ENCODE results near the gene PRAMEF12. TPM values are rescaled to one million over a fixed set of nuclear protein-coding genes. Genes with fewer than 3 reads are reported as not detected.
"Not testable (repeated sequence)": the region's sequence is repeated elsewhere in the genome, so short reads cannot be mapped to it uniquely, and the experiment has no call there.

PRAMEF12 gene
- total RNA-seq, 2 donors from 2014 or later = not detected

DNA sequence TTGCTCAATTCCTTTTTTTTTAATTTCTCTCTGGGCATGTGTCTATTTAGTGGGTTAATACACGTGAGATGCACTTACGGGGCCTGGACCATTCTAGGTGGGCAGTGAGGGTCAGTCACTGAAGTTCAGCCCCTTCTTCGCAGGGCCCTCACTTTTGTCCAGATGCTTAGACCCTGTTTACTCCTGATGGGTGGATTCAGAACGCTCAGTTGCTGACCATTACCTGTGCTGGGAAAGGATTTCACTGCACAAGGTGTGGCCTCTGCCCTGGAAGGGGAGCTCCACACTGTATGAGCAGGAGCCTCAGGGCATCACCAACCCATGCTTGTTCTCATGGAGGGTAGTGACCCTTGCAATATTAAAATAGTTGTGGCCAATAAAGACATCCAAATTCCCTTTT, 4.5 kb downstream of the PRAMEF12 start:
- H3K27me3 ChIP-seq (ENCODE audit: control insufficient read depth, insufficient read depth, low read length, poor library complexity, severe bottlenecking) = no peaks in the 10 kb centered on the region
- Mint-ChIP-seq H3K27ac (no peak overlapping the region), H3K36me3 (ENCODE audit: low read depth) (no peaks in the 10 kb centered on the region), H3K4me3 (no peak overlapping the region), H3K4me1 (no peaks in the 10 kb centered on the region), H3K27me3 (ENCODE audit: insufficient read depth) (peaks cover 7% of the 10 kb centered on the region), H3K9me3 (peaks cover 1% of the 10 kb centered on the region)
- no peak overlapping the region for H3K4me3 ChIP-seq (ENCODE audit: low read length)
- no peaks in the 10 kb centered on the region for H3K4me1 ChIP-seq (ENCODE audit: control insufficient read depth, insufficient read depth, low read length)
- H3K9me3 ChIP-seq (ENCODE audit: control insufficient read depth, low read length) = no peaks in the 10 kb centered on the region
- no peak overlapping the region for H3K27ac ChIP-seq (ENCODE audit: low read depth, low read length)
- no peaks in the 10 kb centered on the region for H3K36me3 ChIP-seq (ENCODE audit: control insufficient read depth, insufficient read depth, low read length)
- H3K9ac ChIP-seq (ENCODE audit: extremely low read depth, low read length, poor library complexity, severe bottlenecking) = no peak overlapping the region
- 86 to 100% methylated on average over 4 of the region's 4 CpGs for WGBS, 2 experiments (ENCODE audit: insufficient coverage in 1 of 2, insufficient read length in 1 of 2)
- DNase-seq = no peak
- no peak for TF ChIP-seq CTCF (conservative IDR thresholded peaks at IDR 0.05)

DNA sequence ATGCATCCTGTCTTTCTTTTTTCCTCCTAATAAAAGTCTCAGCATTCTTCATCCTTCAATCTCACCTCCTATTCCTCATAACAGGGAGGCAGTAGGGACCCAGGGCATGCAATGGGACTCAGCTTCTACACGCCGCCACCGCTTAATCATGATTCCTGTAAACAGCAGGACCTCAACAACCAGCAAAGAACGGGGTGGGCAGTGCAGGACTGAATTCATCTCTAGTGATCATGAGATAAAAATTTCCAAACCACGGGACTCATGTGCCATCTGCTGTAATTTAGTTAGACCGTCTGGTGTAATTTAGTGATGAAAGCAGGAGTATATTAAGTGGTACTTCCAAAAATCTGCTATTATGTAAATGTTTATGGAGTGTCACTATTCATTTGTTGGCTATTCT, 5.4 kb downstream of the PRAMEF12 start:
- H3K36me3 Mint-ChIP-seq (ENCODE audit: low read depth) = no peaks in the 10 kb centered on the region
- DNase-seq = peak; percentile 6
- 88 to 93% methylated on average over 5 to 6 of the region's 6 CpGs for WGBS, 2 experiments (ENCODE audit: insufficient coverage in 1 of 2, insufficient read length in 1 of 2)
- no peak for TF ChIP-seq CTCF (conservative IDR thresholded peaks at IDR 0.05)
- H3K27me3 Mint-ChIP-seq (ENCODE audit: insufficient read depth) = peaks cover 7% of the 10 kb centered on the region
- H3K9me3 Mint-ChIP-seq = peaks cover 7% of the 10 kb centered on the region
- no peak overlapping the region for H3K9ac ChIP-seq (ENCODE audit: extremely low read depth, low read length, poor library complexity, severe bottlenecking)
- H3K4me1 ChIP-seq (ENCODE audit: control insufficient read depth, insufficient read depth, low read length) = no peaks in the 10 kb centered on the region
- H3K27me3 ChIP-seq (ENCODE audit: control insufficient read depth, insufficient read depth, low read length, poor library complexity, severe bottlenecking) = no peaks in the 10 kb centered on the region
- no peak overlapping the region for H3K27ac Mint-ChIP-seq
- no peak overlapping the region for H3K4me3 ChIP-seq (ENCODE audit: low read length)
- H3K4me3 Mint-ChIP-seq = no peak overlapping the region
- no peaks in the 10 kb centered on the region for H3K9me3 ChIP-seq (ENCODE audit: control insufficient read depth, low read length)
- no peak overlapping the region for H3K27ac ChIP-seq (ENCODE audit: low read depth, low read length)
- H3K36me3 ChIP-seq (ENCODE audit: control insufficient read depth, insufficient read depth, low read length) = no peaks in the 10 kb centered on the region
- no peaks in the 10 kb centered on the region for H3K4me1 Mint-ChIP-seq

DNA sequence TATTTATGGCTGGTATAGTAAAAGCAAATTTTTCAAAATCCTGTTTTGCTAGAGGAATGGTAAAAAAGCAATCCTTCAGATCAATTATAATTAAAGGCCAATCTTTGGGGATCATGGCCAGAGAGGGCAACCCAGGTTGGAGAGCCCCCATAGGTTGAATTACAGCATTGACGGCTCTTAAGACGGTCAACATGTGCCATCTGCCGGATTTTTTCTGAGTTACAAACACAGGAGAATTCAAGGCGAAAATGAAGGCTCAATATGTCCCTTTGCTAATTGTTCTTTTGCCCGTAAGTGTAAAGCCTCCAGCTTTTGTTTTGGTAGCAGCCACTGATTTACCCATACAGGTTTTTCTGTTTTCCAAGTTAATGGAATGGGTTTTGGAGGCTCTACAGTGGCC, 8.0 kb downstream of the PRAMEF12 start:
- not testable (repeated sequence) for H3K4me3 Mint-ChIP-seq; H3K27ac ChIP-seq (ENCODE audit: low read depth, low read length); H3K27ac Mint-ChIP-seq; H3K4me1 ChIP-seq (ENCODE audit: control insufficient read depth, insufficient read depth, low read length); DNase-seq; H3K36me3 Mint-ChIP-seq (ENCODE audit: low read depth); H3K9ac ChIP-seq (ENCODE audit: extremely low read depth, low read length, poor library complexity, severe bottlenecking); H3K27me3 ChIP-seq (ENCODE audit: control insufficient read depth, insufficient read depth, low read length, poor library complexity, severe bottlenecking); H3K4me1 Mint-ChIP-seq; H3K36me3 ChIP-seq (ENCODE audit: control insufficient read depth, insufficient read depth, low read length); H3K27me3 Mint-ChIP-seq (ENCODE audit: insufficient read depth); H3K4me3 ChIP-seq (ENCODE audit: low read length)
- WGBS, 2 experiments (ENCODE audit: insufficient coverage in 1 of 2, insufficient read length in 1 of 2) = 50% methylated on average over 4 of the region's 5 CpGs; no CpG with 5 or more reads in 1 of the 2 experiments
- H3K9me3 Mint-ChIP-seq = peaks cover 25% of the 10 kb centered on the region
- TF ChIP-seq CTCF (conservative IDR thresholded peaks at IDR 0.05) = peak; percentile 44
- peaks cover 17% of the 10 kb centered on the region for H3K9me3 ChIP-seq (ENCODE audit: control insufficient read depth, low read length)

Data from endodermal cell (in vitro differentiated cells).